Activated naive CD8-positive, alpha-beta T cell treated with anti-CD3 and anti-CD28 coated beads, Interleukin-2, amount 10 ng/mL, durations not matched to agents 7 days and 5 days (primary cell): ENCODE data around the gene NOC2L. TPM values are rescaled to one million over a fixed set of nuclear protein-coding genes. Genes with fewer than 3 reads are reported as not detected.
A peak's percentile ranks its signal among the peaks of the same experiment; 100 is the strongest.

ENCODE experiments used
- ATAC-seq: fragments of 150-1000 bp; cut with Tn5 transposase; one replicate; pipeline ENCODE4 v1.10.0; 2021; ENCODE audit warnings: low read depth, moderate library complexity
- POLR2A ChIA-PET: fragments of 350-600 bp; sonication (Branson Sonifier 250); formaldehyde crosslinking; loops from one replicate; lab custom pipeline; 2021; ENCODE audit warnings: antibody characterized with exemption; lab: Charles Lee
- DNase-seq: peaks from one replicate; pipeline ENCODE4 v3.0.0; 2021
- H3K27ac Mint-ChIP-seq: one replicate; pipeline ENCODE4 v1.8.0; 2022; ENCODE audit warnings: mild to moderate bottlenecking, mixed read lengths
- H3K27me3 Mint-ChIP-seq: one replicate; pipeline ENCODE4 v1.8.0; 2022; ENCODE audit warnings: mild to moderate bottlenecking, moderate library complexity, mixed read lengths
- H3K36me3 Mint-ChIP-seq: one replicate; pipeline ENCODE4 v1.8.0; 2021; ENCODE audit warnings: mild to moderate bottlenecking, mixed read lengths
- H3K4me1 Mint-ChIP-seq: one replicate; pipeline ENCODE4 v1.8.0; 2021; ENCODE audit warnings: mixed read lengths
- H3K4me3 Mint-ChIP-seq: one replicate; pipeline ENCODE4 v1.8.0; 2022; ENCODE audit warnings: mild to moderate bottlenecking, moderate library complexity, mixed read lengths
- H3K9me3 Mint-ChIP-seq: one replicate; pipeline ENCODE4 v1.8.0; 2021; ENCODE audit warnings: mixed read lengths
- total RNA-seq, 2 experiments: library from RNA; stranded (reverse); gene quantifications; one replicate each; pipeline ENCODE4 v1.2.3, GENCODE V29; 2021

The NOC2L gene
- total RNA-seq, 2 experiments from 2014 or later: 63.0 to 63.4 TPM

DNA sequence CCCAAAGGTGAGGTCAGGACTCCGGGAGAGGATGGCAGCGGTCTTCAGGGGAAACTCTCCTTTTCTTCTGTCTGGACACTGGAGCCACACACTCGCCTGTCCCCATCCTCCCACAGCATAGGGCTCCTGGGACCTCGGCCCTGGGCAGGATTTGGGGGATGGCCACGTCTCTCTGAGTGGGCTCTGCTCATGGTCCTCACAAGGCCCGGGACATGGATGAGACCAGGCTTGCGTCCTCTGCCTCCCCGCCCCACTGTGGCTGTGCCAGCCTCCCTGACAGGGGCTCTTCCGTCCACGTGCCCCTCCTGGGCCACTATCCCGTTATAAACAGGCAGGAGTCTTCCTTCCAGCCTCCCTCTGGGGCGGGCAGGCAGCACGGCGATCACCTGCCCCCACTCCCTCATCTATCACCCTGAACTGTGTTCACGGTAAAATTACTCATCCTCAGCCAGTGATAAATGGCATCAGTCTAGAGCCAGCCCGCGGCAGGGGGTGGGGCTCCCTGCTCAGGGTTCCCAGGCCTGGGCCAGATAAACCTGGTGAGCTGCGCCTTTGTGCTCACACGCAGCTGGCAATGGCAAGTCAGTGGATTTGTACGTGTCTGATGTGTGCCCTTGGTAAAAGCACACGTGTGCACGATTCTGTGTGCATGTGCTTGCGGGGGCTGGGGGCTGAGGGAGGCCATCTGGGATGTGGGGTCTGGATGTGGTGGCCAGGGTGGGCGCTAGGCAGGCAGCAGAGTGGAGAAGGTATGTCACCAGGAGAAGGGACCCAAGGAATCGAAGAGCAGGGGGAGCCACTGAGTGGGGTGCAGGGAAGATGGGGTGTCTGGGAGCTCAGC lies 48.0 kb downstream of the NOC2L start:
- H3K27me3 Mint-ChIP-seq: peaks cover 49% of the 10 kb centered on the region
- H3K27ac Mint-ChIP-seq: no peak overlapping the region
- peaks cover 1% of the 10 kb centered on the region for H3K9me3 Mint-ChIP-seq
- peaks cover 8% of the 10 kb centered on the region for H3K4me1 Mint-ChIP-seq
- H3K36me3 Mint-ChIP-seq: no peaks in the 10 kb centered on the region
- no peak for ATAC-seq
- no peak overlapping the region for H3K4me3 Mint-ChIP-seq
- POLR2A ChIA-PET: interaction anchor here (0.7 kb wide), 1 partner anchor 31 kb away, joined by 3 read pairs; no protein-coding TSS in a partner anchor
- DNase-seq: no peak

DNA sequence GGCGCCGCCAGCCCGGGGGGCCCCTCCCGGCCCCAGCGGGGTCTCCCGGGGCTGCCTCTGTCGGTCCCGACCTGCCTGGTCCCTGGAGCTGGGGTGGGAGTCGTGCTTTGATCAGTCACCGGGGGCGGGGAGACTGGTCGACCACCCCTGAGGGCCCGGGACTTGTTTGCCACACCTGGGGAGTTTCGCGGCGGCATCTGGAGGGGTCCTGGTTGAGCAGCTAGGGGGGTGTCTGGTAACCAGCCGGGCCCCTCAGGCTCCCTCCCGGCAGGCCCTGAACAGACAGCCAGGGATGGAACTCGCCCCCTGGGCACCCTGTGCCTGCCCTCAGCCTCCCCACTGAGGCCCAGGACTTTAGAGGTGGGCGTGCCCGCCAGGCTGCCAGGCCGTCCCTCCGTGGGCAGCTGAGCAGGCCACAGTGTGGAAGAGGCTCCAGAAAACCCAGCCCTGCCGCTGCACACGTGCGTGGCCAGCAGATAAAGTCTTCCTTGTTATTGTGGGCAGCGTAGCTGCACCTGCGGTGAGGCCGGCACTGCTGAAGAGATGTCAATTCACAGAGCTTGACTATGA lies 48.7 kb downstream of the NOC2L start:
- Mint-ChIP-seq H3K36me3 (no peaks in the 10 kb centered on the region), H3K4me1 (peaks cover 9% of the 10 kb centered on the region), H3K4me3 (no peak overlapping the region), H3K27me3 (peaks cover 56% of the 10 kb centered on the region), H3K27ac (no peak overlapping the region), H3K9me3 (peaks cover 1% of the 10 kb centered on the region)
- ATAC-seq: no peak
- DNase-seq: peak; percentile 27
- POLR2A ChIA-PET: no interaction called here

DNA sequence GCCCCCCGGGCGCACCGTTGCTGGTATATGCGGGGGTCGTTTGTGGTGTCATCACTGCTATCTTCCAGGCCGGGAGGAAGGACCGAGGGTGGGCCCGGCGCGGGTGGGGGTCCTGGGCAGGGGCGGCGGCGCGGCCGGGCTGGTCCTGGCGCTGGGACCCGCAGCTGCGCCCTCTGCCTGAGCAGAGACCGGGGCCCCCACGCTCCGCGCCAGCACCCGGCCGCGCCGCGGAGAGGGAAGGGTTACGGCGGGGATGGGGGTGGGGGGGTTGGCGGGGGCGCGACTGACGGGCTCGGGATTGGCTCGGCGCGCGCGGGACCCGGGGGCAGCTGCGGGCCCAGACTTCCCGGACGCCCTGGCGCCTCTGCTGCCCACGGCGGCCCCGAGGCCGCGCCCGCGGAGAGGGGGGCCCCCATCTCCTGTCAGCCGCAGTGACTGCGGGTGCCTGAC lies 49.2 kb downstream of the NOC2L start:
- Mint-ChIP-seq H3K27me3 (peaks cover 58% of the 10 kb centered on the region), H3K4me1 (peaks cover 11% of the 10 kb centered on the region), H3K9me3 (peaks cover 1% of the 10 kb centered on the region), H3K4me3 (no peak overlapping the region), H3K36me3 (no peaks in the 10 kb centered on the region), H3K27ac (no peak overlapping the region)
- DNase-seq (no peak), ATAC-seq (no peak)
- POLR2A ChIA-PET: no interaction called here

DNA sequence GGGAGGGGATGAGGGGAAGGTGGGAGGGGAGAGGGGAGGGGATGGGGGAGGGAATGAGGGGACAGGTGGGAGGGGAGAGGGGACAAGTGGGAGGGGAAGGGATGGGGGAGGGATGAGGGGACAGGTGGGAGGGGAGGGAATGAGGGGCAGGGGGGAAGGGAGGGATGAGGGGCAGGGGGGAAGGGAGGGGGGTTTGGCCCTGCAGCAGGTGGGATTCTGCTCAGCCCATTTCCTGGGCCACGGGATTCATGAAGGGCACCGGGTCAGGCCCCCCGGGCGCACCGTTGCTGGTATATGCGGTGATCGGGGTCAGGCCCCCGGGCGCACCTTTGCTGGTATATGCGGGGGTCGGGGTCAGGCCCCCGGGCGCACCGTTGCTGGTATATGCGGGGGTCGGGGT lies 50.4 kb downstream of the NOC2L start:
- peaks cover 12% of the 10 kb centered on the region for H3K4me1 Mint-ChIP-seq
- no peak overlapping the region for H3K4me3 Mint-ChIP-seq
- DNase-seq (no peak), ATAC-seq (no peak)
- H3K9me3 Mint-ChIP-seq: peaks cover 1% of the 10 kb centered on the region
- H3K36me3 Mint-ChIP-seq: no peaks in the 10 kb centered on the region
- POLR2A ChIA-PET: no interaction called here
- peaks cover 58% of the 10 kb centered on the region for H3K27me3 Mint-ChIP-seq
- no peak overlapping the region for H3K27ac Mint-ChIP-seq

DNA sequence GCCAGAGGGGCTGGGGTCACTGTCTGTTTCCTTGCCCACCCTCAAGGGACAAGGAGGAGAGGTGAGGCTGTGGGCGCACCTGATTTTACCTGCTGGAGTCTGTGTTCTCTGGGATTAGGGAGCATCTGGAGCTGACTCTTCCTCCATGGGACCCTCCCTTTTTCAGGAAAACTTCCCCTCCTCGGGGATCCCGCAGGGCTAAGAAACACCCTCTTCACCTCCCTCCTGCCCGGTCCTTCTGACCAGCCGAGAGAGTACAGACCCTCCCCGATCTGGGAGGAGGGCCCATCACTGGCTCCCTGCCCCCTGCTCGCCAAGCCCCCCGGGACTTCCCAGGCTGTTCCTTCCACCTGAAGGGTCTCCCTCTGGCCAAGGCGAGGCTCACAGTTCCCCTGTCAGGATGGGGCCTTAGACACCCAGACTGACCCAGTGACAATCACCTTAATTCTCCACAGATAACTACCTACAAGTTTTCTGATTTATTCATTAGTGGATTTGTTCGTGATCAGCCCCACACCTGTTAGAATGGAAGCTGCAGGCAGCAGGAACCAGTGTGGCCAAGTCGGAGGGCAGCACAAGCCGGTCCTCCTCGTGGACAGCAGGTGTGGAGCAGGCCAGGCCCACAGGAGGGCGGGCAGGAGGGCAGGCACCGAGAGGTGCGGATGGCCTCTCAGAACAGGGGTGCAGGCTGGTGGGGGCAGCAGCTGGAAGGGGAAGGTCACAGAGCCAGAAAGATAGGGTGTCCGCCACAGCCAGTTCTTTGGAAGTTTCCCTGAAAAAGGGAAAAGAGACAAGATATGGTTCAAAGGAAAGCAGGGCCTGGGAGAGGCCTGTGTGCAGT lies 51.2 kb downstream of the NOC2L start:
- H3K4me1 Mint-ChIP-seq: peaks cover 11% of the 10 kb centered on the region
- peak overlapping the region; percentile 42 for H3K27ac Mint-ChIP-seq

GRCh38 chr1:906600-907420 lies 52.2 kb downstream of the NOC2L start:
- Mint-ChIP-seq H3K27ac (no peak overlapping the region), H3K4me1 (peaks cover 5% of the 10 kb centered on the region), H3K36me3 (no peaks in the 10 kb centered on the region), H3K27me3 (peaks cover 50% of the 10 kb centered on the region), H3K4me3 (no peak overlapping the region), H3K9me3 (peaks cover 1% of the 10 kb centered on the region)
- DNase-seq (peak; percentile 34), ATAC-seq (no peak)
- POLR2A ChIA-PET: interaction anchor here (0.7 to 1.4 kb wide), 2 partner anchors 60 to 63 kb away, joined by 3 read pairs; no protein-coding TSS in a partner anchor

More for the DNA sequence above, 51.2 kb downstream of the NOC2L start:
- no peak for DNase-seq
- no peak for ATAC-seq
- POLR2A ChIA-PET: no interaction called here
- Mint-ChIP-seq H3K36me3 (no peaks in the 10 kb centered on the region), H3K9me3 (peaks cover 1% of the 10 kb centered on the region), H3K4me3 (no peak overlapping the region), H3K27me3 (peaks cover 58% of the 10 kb centered on the region)

DNA sequence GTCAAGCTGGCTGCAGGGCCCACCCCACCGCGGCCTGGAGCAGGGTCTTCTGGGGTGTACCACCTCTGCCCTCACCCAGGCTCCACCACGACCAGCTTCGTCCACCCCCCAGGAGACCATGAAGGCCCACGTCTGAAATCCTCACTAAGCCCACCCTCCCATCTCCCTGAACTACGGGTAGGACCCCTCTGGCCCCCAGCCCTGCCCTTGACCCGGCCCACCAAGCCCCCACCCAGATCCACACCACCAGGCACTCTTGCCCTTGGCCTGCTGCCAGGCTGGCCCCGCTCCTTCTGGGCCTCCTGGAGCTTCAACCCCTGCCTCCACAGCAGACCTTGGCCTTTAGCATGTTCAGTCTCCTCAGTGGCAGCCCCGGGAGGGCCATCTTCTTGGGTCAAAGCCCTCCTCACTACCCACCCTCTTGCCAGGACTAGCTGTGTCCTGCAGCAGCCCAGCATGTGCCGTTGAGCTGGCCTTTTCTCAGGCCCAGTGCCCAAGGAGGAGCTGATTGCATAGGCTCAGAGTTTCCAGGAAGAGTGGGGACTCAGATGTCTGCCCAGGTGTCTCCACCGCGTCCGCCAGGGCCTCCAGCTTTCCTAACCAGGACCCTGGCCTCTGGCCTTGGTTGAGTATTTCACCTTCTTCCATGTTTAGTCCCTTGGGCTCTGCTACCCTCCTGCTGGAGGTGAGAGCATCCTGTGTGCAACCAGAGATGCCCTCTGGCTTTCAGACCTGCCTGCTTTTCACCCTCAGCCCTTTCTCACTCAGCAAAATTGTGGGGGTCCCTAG lies 53.1 kb downstream of the NOC2L start:
- POLR2A ChIA-PET: interaction anchor here (0.5 to 1.4 kb wide), 4 partner anchors 14 to 651 kb away, joined by 3 to 4 read pairs (median 3); no protein-coding TSS in a partner anchor

GRCh38 chr1:905071-905749 lies 53.8 kb downstream of the NOC2L start:
- no peaks in the 10 kb centered on the region for H3K36me3 Mint-ChIP-seq
- peak overlapping the region; percentile 53 for H3K4me3 Mint-ChIP-seq
- H3K27me3 Mint-ChIP-seq: peaks cover 36% of the 10 kb centered on the region
- H3K4me1 Mint-ChIP-seq: peaks cover 3% of the 10 kb centered on the region
- no peak overlapping the region for H3K27ac Mint-ChIP-seq
- DNase-seq (peak; percentile 51), ATAC-seq (no peak)
- POLR2A ChIA-PET: interaction anchor here (1.3 to 1.5 kb wide), 3 partner anchors 15 to 109 kb away, joined by 3 to 4 read pairs (median 3); no protein-coding TSS in a partner anchor
- peaks cover 1% of the 10 kb centered on the region for H3K9me3 Mint-ChIP-seq

More for the DNA sequence above, 53.1 kb downstream of the NOC2L start:
- H3K27me3 Mint-ChIP-seq: peaks cover 43% of the 10 kb centered on the region
- no peak overlapping the region for H3K4me3 Mint-ChIP-seq
- H3K9me3 Mint-ChIP-seq: peaks cover 1% of the 10 kb centered on the region
- no peaks in the 10 kb centered on the region for H3K36me3 Mint-ChIP-seq
- no peak for ATAC-seq
- DNase-seq: peak; percentile 34
- peaks cover 3% of the 10 kb centered on the region for H3K4me1 Mint-ChIP-seq
- no peak overlapping the region for H3K27ac Mint-ChIP-seq

DNA sequence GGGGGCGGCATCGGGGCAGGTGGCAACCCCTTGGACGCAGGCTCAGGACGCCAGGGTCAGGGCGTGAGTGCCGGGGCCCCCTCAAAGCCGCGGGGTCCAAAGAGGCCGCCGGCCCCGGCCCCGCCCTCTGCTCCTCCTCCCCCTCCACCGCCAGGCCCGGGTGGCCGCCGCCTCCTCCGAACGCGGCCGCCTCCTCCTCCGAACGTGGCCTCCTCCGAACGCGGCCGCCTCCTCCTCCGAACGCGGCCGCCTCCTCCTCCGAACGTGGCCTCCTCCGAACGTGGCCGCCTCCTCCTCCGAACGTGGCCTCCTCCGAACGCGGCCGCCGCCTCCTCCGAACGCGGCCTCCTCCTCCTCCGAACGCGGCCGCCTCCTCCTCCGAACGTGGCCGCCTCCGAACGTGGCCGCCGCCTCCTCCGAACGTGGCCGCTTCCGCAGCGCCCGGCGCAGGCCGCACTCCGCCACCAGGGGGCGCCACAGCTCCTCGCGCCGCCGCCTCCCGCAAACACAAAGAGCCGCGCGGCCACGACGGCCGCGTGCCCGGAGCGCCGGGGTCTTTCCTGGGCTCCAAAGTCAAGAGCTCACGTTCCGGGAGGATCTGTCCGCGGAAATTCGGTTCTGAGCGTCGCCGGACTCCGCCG lies 54.6 kb downstream of the NOC2L start:
- peak overlapping the region; percentile 77 for H3K4me3 Mint-ChIP-seq
- H3K9me3 Mint-ChIP-seq: peaks cover 1% of the 10 kb centered on the region
- peaks cover 3% of the 10 kb centered on the region for H3K4me1 Mint-ChIP-seq
- DNase-seq (peak; percentile 97), ATAC-seq (peak; percentile 89)
- H3K27ac Mint-ChIP-seq: no peak overlapping the region
- POLR2A ChIA-PET: interaction anchor here (1.0 to 1.5 kb wide), 3 partner anchors 16 to 110 kb away, joined by 3 to 4 read pairs (median 3); partner anchors contain the start of gene PLEKHN1
- no peaks in the 10 kb centered on the region for H3K36me3 Mint-ChIP-seq
- peaks cover 37% of the 10 kb centered on the region for H3K27me3 Mint-ChIP-seq

GRCh38 chr1:903721-904271 lies 55.3 kb downstream of the NOC2L start:
- Mint-ChIP-seq H3K4me1 (peaks cover 3% of the 10 kb centered on the region), H3K27ac (no peak overlapping the region), H3K36me3 (no peaks in the 10 kb centered on the region), H3K9me3 (peaks cover 1% of the 10 kb centered on the region), H3K27me3 (peaks cover 38% of the 10 kb centered on the region), H3K4me3 (peak overlapping the region; percentile 48)
- no peak for ATAC-seq
- POLR2A ChIA-PET: interaction anchor here (1.0 to 1.5 kb wide), 2 partner anchors 63 to 110 kb away, joined by 3 read pairs; partner anchors contain the start of gene PLEKHN1
- peak; percentile 35 for DNase-seq

DNA sequence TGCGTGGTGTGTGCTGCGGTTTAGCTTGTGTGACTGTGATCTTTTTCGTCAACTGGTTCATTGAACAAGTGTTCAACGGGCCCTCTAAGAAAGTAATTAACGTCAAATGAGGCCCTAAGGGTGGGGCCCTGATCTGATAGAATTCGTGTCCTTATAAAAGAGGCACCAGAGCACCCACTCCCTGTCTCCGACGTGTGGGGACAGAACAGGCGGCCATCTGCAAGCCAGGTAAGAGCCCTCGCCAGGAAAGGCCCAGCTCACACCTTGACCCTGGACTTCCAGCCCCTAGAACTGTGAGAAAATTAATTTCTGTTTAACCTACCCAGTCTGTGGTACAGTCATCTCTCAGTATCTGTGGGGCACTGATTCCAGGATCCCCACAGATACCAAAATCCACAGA lies 55.8 kb downstream of the NOC2L start:
- H3K27ac Mint-ChIP-seq: no peak overlapping the region
- H3K4me1 Mint-ChIP-seq: peaks cover 8% of the 10 kb centered on the region
- H3K4me3 Mint-ChIP-seq: no peak overlapping the region
- DNase-seq (no peak), ATAC-seq (no peak)
- H3K36me3 Mint-ChIP-seq: peaks cover 1% of the 10 kb centered on the region
- H3K27me3 Mint-ChIP-seq: peaks cover 42% of the 10 kb centered on the region
- peaks cover 3% of the 10 kb centered on the region for H3K9me3 Mint-ChIP-seq
- POLR2A ChIA-PET: no interaction called here
